Right lobe of liver (tissue), 4 donors: Measurements from ENCODE around the gene UNC5B.

Experiments
- POLR2A ChIP-seq: fragments of 450-650 bp; IDR thresholded peaks from one replicate; pipeline ENCODE4 v1.6.1; 2017; ENCODE audit warnings: antibody characterized with exemption, mild to moderate bottlenecking
- TF ChIP-seq, protein P1 (sequence below), 4 donors: fragments of 200-600 bp in 3 of 4; fragments of 450-650 bp in 1 of 4; IDR thresholded peaks; one replicate each; pipeline versions ENCODE4 v1.5.1 to v1.8.0; 2016 to 2022; ENCODE audit warnings: antibody characterized with exemption in 4 of 4, mild to moderate bottlenecking in 2 of 4
- donor health status: DM: no; HTN: no; CAD: no.
- donor health status: DM: no; HTN: no; CAD: no.
- donor health status: DM: no; HTN: yes; CAD: no.

DNA sequence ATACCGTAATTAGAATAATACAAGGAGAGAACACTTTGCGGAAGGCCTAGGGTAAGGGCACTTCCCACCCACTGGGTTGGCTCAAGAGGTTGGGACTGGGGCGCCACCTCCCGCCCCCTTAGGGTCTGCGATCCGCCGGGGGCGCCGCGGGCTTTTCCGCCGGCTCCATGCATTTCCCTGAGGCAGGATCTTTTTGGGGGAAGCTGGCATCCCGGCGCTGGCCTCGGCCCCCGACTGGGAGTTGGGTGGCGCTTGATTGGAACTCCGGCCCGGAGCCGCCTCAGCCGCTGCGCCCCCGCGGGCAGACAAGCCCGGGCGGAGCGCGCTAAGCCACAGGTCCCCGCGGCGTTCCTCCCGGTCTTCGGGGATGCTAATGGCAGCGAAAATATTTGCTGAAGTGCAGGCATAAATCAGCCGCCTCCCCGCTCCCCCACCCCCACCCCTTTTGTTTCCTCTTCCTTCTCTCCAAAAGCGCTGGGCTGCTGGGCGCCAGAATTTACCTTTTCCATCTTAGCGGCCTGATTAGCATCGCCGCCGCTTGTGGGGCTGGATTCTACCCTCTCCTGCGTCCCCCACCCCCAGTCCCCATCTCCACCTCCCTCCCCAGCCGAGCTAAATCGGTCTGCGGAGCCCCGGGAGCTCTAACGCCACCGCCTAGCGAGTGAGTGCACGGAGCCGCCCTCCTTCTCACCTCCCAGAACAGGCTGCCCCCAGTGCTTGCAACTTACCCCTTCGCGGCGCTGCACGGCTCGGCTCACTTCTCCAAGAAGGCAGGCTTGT, 5.1 kb downstream of the UNC5B start:
- TF ChIP-seq, protein P1, sequence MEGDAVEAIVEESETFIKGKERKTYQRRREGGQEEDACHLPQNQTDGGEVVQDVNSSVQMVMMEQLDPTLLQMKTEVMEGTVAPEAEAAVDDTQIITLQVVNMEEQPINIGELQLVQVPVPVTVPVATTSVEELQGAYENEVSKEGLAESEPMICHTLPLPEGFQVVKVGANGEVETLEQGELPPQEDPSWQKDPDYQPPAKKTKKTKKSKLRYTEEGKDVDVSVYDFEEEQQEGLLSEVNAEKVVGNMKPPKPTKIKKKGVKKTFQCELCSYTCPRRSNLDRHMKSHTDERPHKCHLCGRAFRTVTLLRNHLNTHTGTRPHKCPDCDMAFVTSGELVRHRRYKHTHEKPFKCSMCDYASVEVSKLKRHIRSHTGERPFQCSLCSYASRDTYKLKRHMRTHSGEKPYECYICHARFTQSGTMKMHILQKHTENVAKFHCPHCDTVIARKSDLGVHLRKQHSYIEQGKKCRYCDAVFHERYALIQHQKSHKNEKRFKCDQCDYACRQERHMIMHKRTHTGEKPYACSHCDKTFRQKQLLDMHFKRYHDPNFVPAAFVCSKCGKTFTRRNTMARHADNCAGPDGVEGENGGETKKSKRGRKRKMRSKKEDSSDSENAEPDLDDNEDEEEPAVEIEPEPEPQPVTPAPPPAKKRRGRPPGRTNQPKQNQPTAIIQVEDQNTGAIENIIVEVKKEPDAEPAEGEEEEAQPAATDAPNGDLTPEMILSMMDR (IDR thresholded peaks at IDR 0.05): no peak
- no peak for TF ChIP-seq POLR2A
